Progenitor cell of endocrine pancreas (in vitro differentiated cells): Measurements from ENCODE around the gene HOXA4. TPM values are rescaled to one million over a fixed set of nuclear protein-coding genes. Genes with fewer than 3 reads are reported as not detected.
A peak's percentile ranks its signal among the peaks of the same experiment; 100 is the strongest.

Experiments
- DNase-seq: peaks from one replicate; pipeline ENCODE4 v3.0.0; 2021; ENCODE audit warnings: low spot score; ENCODE audit not compliant: unreplicated experiment
- H3K27ac Mint-ChIP-seq: 2 replicates; pipeline ENCODE4 v1.8.0; 2021; ENCODE audit warnings: mild to moderate bottlenecking, moderate library complexity, mixed read lengths
- H3K27me3 Mint-ChIP-seq: 2 replicates; pipeline ENCODE4 v1.8.0; 2021; ENCODE audit warnings: mixed read lengths
- H3K36me3 Mint-ChIP-seq: 2 replicates; pipeline ENCODE4 v1.8.0; 2022; ENCODE audit warnings: mixed read lengths; ENCODE audit not compliant: insufficient read depth
- H3K4me1 Mint-ChIP-seq: 2 replicates; pipeline ENCODE4 v1.8.0; 2021; ENCODE audit warnings: low read depth, mixed read lengths
- H3K4me3 Mint-ChIP-seq: 2 replicates; pipeline ENCODE4 v1.8.0; 2021; ENCODE audit warnings: low read depth, mild to moderate bottlenecking, moderate library complexity, mixed read lengths
- H3K9me3 Mint-ChIP-seq: 2 replicates; pipeline ENCODE4 v1.8.0; 2021; ENCODE audit warnings: low read depth, mixed read lengths
- CTCF ChIP-seq: fragments of 200-600 bp; sonication (generic); IDR thresholded peaks from one replicate; pipeline ENCODE4 v1.5.0; 2021; ENCODE audit warnings: antibody characterized with exemption, mild to moderate bottlenecking; ENCODE audit not compliant: unreplicated experiment
- total RNA-seq: library from RNA; stranded (reverse); gene quantifications from 2 replicates; pipeline ENCODE4 v1.2.1, GENCODE V29; 2021

Gene HOXA4
- total RNA-seq, 1 donor from 2014 or later, result 13.7 TPM

DNA sequence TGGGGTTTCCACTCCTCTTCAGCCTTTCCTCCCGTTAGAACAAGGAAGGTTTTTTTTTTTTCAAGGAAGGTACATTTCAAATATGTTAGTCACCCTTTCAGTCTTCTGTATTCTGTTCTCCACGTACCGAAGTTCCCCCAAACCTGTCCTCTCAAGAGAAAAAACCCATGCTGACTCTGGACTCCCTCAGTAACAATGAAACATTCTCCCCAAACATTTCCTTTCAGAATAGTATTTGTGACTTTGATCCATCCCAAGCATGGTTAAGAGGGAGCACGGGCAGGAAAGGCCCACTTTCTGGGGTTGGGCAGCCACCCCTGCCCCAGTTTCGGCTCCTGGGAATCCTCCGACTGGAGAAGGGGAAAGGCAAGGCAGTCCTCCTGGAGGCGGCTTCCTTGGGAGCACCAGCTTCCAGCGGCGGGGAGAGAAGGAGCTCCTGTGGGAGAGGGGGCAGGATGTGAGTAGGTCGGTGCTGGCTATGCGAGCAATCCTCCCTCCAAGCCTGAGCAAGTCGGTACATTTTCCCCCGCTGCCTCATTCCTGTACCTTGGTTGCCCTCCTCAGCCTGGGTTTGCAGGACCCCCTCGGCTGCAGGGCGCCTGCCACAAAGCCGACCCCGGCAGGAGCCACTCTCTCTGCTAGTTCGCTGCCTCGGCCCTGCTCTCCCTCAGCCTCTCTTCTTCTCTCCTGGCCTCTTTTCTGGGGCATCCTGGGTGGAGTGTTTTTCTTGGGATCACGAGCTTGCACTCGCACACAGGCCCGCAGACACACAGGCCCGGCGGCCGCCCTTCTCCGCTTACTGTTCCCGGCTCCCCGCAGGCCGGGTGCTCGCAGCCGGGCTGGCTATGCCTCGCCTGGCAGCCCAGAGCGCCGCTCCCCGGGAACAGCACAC lies 32.6 kb downstream of the HOXA4 start:
- Mint-ChIP-seq H3K9me3 (no peaks in the 10 kb centered on the region), H3K4me3 (peak overlapping the region; percentile 94), H3K4me1 (peaks cover 58% of the 10 kb centered on the region), H3K27me3 (no peaks in the 10 kb centered on the region), H3K36me3 (peaks cover 22% of the 10 kb centered on the region), H3K27ac (peak overlapping the region; percentile 92)
- DNase-seq, result no peak
- no peak for TF ChIP-seq CTCF

DNA sequence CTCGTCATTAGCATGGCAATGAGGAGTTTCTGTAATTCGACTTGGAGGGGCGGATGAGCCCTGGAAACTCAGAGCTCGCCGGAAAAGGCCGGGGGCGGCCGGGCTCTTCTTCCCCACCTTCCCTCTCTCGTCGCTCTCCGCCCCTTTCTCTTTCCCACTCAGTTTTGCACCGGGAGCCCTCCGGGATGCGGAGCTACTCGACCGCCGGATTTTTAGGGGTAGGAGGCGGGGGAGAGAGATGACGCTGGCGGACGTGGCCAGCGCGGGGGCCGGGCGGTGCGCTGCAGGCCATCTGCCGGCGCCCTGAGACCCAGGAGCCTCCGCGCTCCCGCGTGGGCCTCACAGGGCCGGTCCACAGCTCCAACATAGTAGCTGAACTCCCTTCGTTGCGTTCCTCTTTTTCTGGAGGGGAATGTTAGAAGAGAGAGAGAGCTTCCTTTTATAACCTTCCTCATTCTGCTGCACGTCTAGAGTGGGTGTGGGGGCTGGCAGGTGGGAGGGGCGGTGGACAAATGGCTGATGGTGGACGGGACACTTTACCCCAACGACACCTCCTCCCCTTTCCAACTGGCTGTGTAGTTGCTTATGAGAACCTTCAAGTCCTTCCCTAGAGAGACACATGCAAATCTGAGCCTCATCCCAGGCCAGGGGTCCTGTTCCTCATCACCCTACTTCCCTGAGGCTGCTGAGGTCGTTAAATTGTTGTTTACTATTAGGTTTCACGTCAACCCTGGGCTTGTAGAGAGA lies 33.6 kb downstream of the HOXA4 start:
- H3K4me3 Mint-ChIP-seq, result peak overlapping the region; percentile 94
- DNase-seq, result no peak
- H3K27me3 Mint-ChIP-seq, result no peaks in the 10 kb centered on the region
- H3K4me1 Mint-ChIP-seq, result peaks cover 60% of the 10 kb centered on the region
- peak overlapping the region; percentile 92 for H3K27ac Mint-ChIP-seq
- no peaks in the 10 kb centered on the region for H3K9me3 Mint-ChIP-seq
- peaks cover 22% of the 10 kb centered on the region for H3K36me3 Mint-ChIP-seq
- TF ChIP-seq CTCF, result no peak

DNA sequence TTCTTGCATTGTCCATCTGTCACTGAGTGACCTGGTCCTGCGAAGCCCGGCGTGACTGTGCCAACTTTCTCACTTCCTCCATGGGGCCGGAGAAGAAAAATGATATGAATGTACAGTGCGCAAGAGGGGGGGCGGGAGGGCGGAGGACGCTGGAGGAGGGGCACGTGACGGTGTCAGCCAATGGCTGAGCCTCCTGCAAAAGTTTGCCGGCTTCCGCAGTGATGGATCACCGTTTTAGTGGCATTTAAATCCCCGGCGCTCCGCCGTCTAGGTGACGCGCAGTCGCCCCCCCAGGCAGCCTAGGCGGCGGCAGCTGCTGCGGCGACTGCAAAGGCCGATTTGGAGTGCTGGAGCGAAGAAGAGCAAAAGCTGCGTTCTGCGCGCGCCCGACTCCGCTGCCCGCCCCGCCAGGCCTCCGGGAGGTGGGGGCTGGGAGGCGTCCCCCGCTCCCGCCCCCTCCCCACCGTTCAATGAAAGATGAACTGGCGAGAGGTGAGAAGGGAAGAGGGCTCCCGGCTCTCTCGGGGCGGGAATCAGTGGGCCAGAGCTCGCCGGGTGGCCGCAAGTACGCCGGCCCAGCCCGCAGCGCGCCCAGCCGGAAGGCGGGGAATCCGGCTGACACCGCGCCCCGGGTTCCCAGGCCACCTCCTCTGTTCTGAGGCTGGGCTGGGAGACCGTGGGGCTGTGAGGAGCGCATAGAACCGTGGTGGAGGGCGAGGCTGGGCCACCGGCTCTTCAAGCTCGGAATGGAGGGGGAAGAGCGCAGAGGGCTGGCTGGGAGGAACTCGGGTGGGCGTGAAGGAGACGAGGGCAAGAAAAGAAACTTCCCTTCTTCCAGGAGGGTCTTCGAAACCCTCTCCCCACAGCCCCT lies 34.4 kb downstream of the HOXA4 start, which contains the start of gene HOXA1:
HOXA1 (minus strand) TSS at position 104 of the 871 bp plus-strand sequence; CDS start at position 16, 88 bp downstream.
- no peak for TF ChIP-seq CTCF
- H3K4me1 Mint-ChIP-seq, result peaks cover 60% of the 10 kb centered on the region
- H3K36me3 Mint-ChIP-seq, result peaks cover 17% of the 10 kb centered on the region
- H3K27ac Mint-ChIP-seq, result peak within 1 kb of the TSS; percentile 98
- no peaks in the 10 kb centered on the region for H3K9me3 Mint-ChIP-seq
- DNase-seq, result peak; percentile 85
- peak within 1 kb of the TSS; percentile 94 for H3K4me3 Mint-ChIP-seq
- no peaks in the 10 kb centered on the region for H3K27me3 Mint-ChIP-seq

DNA sequence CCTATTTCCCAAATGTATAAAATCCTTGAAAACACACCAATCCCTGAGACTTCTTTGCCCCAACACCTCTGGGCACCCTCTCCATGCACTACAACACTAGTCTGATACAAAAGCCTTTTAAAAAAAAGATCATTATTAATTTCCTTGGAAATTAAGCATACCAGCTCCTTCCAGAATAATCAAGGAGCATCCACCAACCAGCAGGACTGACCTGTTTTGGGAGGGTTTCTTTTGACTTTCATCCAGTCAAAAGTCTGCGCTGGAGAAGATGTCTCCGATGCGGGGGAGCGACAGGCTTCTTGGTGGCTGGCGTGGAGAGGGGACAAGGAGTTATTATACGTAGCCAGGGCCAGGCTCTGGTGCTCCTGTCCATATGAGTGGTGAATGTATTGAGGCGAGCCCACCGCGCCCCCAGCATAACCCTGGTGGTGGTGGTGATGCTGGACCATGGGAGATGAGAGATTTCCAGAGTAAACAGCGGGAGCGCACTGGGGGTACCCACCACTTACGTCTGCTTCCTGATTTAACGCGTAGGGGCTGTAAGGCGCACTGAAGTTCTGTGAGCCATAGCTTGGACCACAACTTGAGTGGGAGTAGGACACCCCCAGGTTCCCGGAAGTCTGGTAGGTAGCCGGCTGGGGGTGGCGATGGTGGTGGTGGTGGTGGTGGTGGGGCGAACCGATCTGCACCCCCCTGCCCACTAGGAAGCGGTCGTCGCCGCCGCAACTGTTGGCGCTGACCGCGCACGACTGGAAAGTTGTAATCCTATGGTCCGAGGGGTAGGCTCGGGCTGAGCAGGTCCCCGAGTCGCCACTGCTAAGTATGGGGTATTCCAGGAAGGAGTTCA lies 35.3 kb downstream of the HOXA4 start:
- H3K36me3 Mint-ChIP-seq, result peaks cover 12% of the 10 kb centered on the region
- H3K9me3 Mint-ChIP-seq, result no peaks in the 10 kb centered on the region
- peak overlapping the region; percentile 94 for H3K4me3 Mint-ChIP-seq
- peaks cover 60% of the 10 kb centered on the region for H3K4me1 Mint-ChIP-seq
- no peak for TF ChIP-seq CTCF
- peak overlapping the region; percentile 98 for H3K27ac Mint-ChIP-seq
- H3K27me3 Mint-ChIP-seq, result no peaks in the 10 kb centered on the region
- DNase-seq, result no peak
